ENCODE data around the gene EEIG1.

The EEIG1 gene

GRCh38 chr9:127958728-127959127 is 22.1 kb downstream of the EEIG1 start:
- Mint-ChIP-seq H3K27me3 (ENCODE audit: low read depth, poor library complexity) (peaks cover 7% of the 10 kb centered on the region), H3K4me1 (peaks cover 61% of the 10 kb centered on the region), H3K27ac (no peak overlapping the region), H3K9me3 (no peaks in the 10 kb centered on the region), H3K36me3 (ENCODE audit: low read depth) (peaks cover 13% of the 10 kb centered on the region), H3K4me3 (no peak overlapping the region)
- TF ChIP-seq CTCF (IDR thresholded peaks at IDR 0.05): no peak
- DNase-seq: no peak

GRCh38 chr9:127955294-127956015 is 25.3 kb downstream of the EEIG1 start:
- Mint-ChIP-seq H3K4me3 (no peak overlapping the region), H3K27me3 (ENCODE audit: low read depth, poor library complexity) (no peaks in the 10 kb centered on the region), H3K4me1 (peaks cover 43% of the 10 kb centered on the region), H3K27ac (no peak overlapping the region), H3K9me3 (no peaks in the 10 kb centered on the region), H3K36me3 (ENCODE audit: low read depth) (peaks cover 9% of the 10 kb centered on the region)
- TF ChIP-seq CTCF (IDR thresholded peaks at IDR 0.05): peak; percentile 32
- DNase-seq: no peak

GRCh38 chr9:127954831-127955293 is 25.9 kb downstream of the EEIG1 start:
- H3K27ac Mint-ChIP-seq: no peak overlapping the region
- no peak overlapping the region for H3K4me3 Mint-ChIP-seq
- TF ChIP-seq CTCF (IDR thresholded peaks at IDR 0.05): no peak
- H3K36me3 Mint-ChIP-seq (ENCODE audit: low read depth): peaks cover 9% of the 10 kb centered on the region
- no peaks in the 10 kb centered on the region for H3K27me3 Mint-ChIP-seq (ENCODE audit: low read depth, poor library complexity)
- H3K9me3 Mint-ChIP-seq: no peaks in the 10 kb centered on the region
- no peak for DNase-seq
- H3K4me1 Mint-ChIP-seq: peaks cover 43% of the 10 kb centered on the region

GRCh38 chr9:127953768-127954505 is 26.9 kb downstream of the EEIG1 start:
- H3K36me3 Mint-ChIP-seq (ENCODE audit: low read depth): peaks cover 9% of the 10 kb centered on the region
- H3K27ac Mint-ChIP-seq: no peak overlapping the region
- no peaks in the 10 kb centered on the region for H3K27me3 Mint-ChIP-seq (ENCODE audit: low read depth, poor library complexity)
- no peak overlapping the region for H3K4me3 Mint-ChIP-seq
- TF ChIP-seq CTCF (IDR thresholded peaks at IDR 0.05): no peak
- no peak for DNase-seq
- H3K9me3 Mint-ChIP-seq: no peaks in the 10 kb centered on the region
- peaks cover 42% of the 10 kb centered on the region for H3K4me1 Mint-ChIP-seq

- DNase-seq: no peak
- Mint-ChIP-seq H3K27me3 (ENCODE audit: low read depth, poor library complexity) (no peaks in the 10 kb centered on the region), H3K27ac (no peak overlapping the region), H3K9me3 (no peaks in the 10 kb centered on the region), H3K36me3 (ENCODE audit: low read depth) (peaks cover 8% of the 10 kb centered on the region), H3K4me3 (no peak overlapping the region), H3K4me1 (peaks cover 46% of the 10 kb centered on the region)
- TF ChIP-seq CTCF (IDR thresholded peaks at IDR 0.05): no peak
These were observed 27.6 kb downstream of the EEIG1 start for GRCh38 chr9:127953154-127953553.
